GM19023 (cell line): ENCODE data around the gene CNTNAP1.
"Not testable (repeated sequence)": the region's sequence is repeated elsewhere in the genome, so short reads cannot be mapped to it uniquely, and the experiment has no call there.

Source experiments
- ATAC-seq: cut with Tn5 transposase; IDR thresholded peaks from one replicate; pipeline ENCODE4 v1.9.1; 2021; ENCODE audit warnings: mild to moderate bottlenecking, moderate library complexity; ENCODE audit not compliant: unreplicated experiment

The CNTNAP1 gene

DNA sequence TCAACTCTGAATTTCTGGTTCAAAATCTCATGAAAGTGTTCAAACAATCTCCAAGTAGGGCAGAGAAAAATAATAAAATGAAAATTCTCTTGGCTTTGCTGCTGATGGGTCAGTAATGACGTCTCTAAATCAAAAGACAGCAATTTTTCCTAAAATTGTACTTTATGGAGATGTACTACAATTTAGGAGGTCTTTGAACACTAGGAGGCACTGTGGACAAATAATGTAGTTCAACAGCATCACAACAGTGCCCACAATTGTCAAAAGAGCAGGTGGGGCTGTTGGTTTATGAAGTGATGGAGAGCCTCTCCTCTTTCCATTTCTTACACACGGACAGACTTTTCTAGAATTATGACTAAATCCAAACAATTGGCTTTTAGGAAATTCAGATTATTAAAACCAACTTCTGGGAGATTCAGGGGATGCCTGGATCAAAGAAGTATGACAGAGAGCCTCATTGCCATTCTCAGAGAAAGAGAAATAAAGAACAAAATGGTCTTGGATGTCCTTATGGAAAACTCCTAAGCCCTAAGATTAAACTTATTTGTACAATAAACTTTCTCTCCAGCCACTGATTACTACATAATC lies 38.8 kb downstream of the CNTNAP1 start:
- ATAC-seq, result no peak

DNA sequence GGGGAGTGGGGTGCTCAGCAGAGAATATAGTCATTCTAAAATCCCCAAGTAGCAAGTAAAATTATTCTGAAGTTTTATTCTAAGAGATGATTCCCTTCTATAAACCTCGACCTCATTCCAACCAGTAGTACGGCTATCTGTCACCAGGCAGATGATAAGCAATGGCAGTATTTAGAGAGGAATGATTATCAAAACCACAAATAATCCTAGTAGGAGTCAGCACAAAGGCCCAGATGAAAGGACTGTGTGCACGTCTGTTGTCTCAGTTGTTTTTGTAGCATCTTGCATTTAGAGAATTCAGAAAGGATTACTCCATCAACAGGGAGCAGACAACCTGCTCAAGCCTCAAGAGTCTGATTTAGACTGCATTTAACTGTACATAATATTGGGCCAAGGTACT lies 41.3 kb downstream of the CNTNAP1 start:
- ATAC-seq, result no peak

DNA sequence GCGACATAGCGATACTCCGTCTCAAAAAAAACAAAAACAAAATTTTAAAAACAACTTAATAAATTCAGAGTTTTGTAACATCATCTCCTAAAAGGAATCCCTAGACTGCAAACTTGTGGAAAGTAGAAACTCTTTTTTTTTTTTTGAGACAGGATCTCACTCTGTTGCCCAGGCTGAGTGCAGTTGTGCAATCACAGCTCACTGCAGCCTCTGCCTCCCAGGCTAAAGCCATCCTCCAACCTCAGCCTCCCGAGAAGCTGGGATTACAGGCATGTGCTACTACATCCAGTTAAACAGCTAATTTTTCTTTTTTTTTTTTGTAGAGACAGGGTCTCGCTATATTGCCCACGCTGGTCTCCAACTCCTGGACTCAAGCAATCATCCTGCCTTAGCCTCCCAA lies 42.8 kb downstream of the CNTNAP1 start:
- no peak for ATAC-seq

DNA sequence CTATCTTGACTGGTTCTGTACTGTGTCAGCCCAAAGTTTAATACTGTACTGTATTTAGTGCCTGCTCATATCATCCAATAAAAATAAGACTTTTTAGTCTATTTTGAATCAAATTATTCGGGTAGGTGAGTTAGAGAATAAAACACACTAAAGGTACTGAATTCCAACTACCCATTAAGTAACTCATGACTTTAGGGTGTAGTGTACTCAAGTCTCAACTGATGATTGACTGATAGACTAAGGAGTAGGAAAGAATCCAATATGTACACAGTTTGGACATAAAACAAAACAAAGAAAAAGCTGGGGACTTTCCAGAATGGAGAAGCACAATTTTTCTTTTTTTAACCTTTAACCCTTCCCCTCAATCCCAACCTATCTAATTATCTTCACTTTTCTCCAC lies 58.4 kb downstream of the CNTNAP1 start:
- ATAC-seq, result no peak

DNA sequence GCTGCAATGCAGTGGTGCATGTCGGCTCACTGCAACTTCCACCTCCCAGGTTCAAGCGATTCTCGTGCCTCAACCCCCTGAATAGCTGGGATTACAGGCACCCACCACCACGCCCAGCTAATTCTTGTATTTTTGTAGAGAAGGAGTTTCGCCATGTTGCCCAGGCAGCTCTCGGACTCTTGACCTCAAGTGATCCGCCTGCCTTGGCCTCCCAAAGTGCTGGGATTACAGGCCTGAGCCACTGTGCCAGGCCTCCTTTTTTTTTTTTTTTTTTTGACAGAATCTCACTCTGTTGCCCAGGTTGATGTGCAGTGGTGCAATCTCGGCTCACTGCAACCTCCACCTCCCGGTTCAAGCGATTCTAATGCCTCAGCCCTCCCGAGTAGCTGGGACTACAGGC lies 60.6 kb downstream of the CNTNAP1 start:
- not testable (repeated sequence) for ATAC-seq

DNA sequence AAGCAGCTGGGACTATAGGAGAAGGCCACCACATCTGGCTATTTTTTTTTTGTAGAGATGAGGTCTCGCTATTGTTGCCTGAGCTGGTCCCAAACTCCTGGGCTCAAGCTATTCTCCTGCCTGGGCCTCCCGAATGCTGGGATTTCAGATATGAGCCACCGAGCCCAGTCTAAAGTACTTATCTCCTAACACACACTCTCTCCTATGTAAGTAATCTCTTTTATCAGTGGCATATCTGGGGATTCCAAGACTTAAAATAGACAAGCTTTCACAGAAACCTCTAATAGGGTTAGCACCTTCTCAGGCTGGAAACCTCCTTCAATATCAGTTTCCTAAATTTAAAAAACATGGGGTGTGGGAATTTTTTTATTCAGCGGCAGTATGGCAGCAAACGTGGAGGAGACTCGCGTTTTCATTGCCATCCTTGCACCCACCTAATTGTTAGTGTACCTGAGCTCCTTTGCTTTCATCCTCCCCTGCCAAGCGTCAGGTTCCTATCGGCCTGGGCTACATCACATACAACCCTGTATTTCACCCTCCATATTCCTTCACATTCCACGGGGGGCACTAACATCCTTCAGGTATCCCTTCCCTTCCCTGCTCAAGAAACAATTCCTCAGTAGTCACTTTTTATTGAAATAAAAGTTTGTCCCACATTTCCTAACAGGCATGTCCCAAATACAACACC lies 61.4 kb downstream of the CNTNAP1 start:
- no peak for ATAC-seq

DNA sequence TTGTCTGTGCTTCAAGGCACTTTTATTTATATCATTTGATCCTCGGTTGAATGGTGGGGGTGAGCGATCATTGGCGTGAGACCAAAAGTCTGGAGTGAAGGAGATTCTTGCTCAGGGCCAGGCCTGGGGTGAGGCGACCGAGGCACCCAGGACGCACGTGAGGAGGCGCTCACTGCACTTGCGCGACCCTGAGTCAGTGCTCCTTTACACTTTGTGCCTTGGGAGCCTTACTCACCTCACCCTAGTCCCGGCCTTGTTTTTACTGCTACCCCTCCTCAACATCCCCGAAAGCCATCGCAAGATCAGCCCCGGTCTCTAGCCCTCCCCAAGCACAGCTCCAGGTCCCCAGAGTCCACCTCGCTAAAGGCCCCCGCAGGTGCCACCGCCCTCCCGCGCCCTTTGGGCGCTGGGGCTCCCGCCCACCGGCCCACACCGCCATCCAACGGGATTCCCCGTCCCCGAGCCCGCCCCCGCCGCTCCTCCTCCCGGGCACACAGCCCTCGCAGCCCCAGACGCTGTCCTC lies 62.0 kb downstream of the CNTNAP1 start:
- peak; percentile 56 for ATAC-seq

DNA sequence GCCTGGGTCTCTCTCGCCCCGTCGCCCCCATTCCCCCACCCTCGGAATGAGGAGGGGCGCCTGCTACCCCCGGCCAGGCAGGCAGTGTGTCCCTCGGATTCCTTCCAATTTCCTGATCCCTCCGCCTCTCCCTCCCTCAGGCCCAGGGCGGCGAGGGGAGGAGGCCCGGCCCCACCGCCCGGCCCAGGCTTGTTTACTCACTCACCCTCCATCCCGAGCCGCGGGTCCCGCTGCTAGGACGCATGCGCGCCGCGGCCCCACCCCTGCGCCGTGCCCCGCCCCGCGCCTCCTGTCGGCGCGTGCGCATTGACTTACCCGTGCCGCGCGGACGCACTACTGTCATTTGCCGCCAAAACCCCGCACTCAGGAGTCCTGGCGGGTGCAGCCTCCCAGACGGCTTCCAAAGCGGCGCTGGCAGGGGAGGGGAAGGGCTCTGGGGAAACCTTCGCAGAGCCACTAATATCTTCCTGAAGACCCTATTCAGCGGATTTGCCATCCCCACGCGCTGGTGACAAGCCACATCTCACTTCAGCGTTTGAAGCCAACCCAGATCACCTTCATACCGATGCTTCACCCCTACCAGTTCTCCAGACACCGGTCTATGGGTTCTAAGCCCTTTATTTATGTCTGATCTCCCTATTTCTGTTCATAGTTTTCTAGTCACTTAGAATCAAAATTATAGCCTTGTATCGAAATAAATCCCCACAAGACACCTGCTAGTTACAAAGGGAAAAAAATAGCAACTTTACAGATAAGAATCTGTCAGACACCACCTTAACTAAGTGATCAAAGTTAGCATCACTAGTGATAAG lies 62.7 kb downstream of the CNTNAP1 start, which contains the start of gene EZH1:
Gene EZH1 (minus strand): TSS at position 235 of the 812 bp plus-strand sequence. CDS start 16,099 bp downstream, outside the sequence.
- ATAC-seq, result peak; percentile 82

DNA sequence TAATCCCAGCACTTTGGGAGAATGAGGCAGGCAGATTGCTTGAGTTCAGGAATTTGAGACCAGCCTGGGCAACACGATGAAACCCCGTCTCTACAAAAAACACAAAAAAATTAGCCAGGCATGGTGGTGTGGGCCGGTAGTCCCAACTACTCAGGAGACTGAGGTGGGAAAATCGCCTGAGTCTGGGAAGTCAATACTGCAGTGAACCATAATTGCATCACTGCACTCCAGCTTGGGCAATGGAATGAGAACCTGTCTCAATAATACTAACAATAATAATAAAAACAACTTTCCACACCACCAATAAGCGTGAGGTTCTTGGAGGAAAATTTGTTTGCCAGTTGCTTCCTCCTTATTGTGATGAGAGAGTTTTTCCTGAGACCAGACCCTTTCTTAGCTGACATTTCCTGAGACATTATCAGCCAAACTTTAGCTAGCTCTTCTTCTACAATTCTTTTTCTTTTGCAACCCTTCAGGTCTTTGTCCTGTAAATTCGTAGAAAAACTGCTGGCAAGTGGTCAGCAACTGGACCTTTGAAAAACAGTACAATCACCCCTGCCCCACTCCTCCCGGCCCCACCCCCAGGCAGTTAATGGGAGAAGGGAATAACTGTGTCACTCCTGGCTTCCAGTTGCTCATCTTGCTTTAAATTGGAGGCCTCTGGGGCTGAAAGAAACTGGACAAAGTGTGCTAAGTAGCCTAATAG lies 66.0 kb downstream of the CNTNAP1 start:
- ATAC-seq, result no peak

DNA sequence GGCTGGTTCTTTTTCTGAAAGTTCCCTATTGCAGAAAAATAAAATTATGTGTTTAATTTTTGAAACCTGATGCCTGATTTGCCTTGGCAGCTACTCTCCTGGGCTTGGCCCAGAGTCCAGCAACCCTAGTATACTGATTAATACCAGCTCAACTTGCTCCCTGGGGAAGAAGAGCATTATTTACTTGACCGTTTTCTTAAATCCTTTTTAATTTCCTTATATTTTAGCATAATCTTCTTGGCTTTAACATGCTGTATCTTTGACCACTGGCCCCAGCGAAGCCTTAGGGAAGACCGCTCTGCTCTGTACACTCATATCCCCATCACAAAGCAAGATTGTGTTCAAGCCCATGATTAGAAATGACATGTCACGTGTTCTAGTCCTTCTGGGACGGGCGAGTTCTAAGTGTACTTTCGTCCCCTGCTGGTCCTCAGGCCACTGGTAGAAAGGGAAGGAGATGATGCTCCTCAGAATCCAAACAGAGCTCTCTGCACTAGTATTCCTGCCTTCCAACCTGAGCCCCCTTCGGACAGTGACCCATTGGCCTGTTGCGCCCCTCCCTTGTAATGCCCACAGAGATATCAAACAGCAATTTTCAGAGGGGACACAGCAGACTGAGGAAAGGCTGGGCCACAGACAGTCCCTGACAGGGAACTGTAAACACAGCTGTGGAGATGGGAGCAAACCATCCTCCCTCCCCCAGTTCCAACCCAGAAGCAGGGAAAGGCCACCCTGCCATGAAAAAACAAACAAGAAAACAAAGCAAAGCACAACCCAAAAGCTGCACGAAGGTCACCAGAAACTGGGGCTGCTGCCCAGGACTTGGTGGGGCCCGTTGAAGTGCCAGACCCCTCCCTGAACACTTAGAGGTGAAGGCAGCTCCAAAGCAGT lies 66.8 kb downstream of the CNTNAP1 start:
- ATAC-seq, result no peak
